Femur (tissue), 1 donor: ENCODE data around the gene CSDE1.
A peak's percentile ranks its signal among the peaks of the same experiment; 100 is the strongest.
"Not testable (repeated sequence)": the region's sequence is repeated elsewhere in the genome, so short reads cannot be mapped to it uniquely, and the experiment has no call there.

ENCODE experiments used
- DNase-seq: peaks from one replicate; pipeline ENCODE4 v3.0.0-alpha.2; 2017

CSDE1 gene

GRCh38 chr1:114757455-114758255 is at the start of gene CSDE1:
Gene CSDE1 (minus strand): TSS chr1:114757984. CDS start chr1:114739890, 18,094 bp downstream.
- DNase-seq: peak; percentile 99

GRCh38 chr1:114804449-114804848 is 46.7 kb upstream of the CSDE1 start:
- not testable (repeated sequence) for DNase-seq

- DNase-seq: no peak
These were observed 45.2 kb upstream of the CSDE1 start for GRCh38 chr1:114803001-114803400.

GRCh38 chr1:114794038-114794437 is 36.3 kb upstream of the CSDE1 start:
- no peak for DNase-seq

GRCh38 chr1:114790581-114790980 is 32.8 kb upstream of the CSDE1 start:
- not testable (repeated sequence) for DNase-seq

GRCh38 chr1:114786440-114786839 is 28.7 kb upstream of the CSDE1 start:
- not testable (repeated sequence) for DNase-seq

GRCh38 chr1:114782476-114782875 is 24.7 kb upstream of the CSDE1 start:
- no peak for DNase-seq

- DNase-seq: peak; percentile 96
These were observed 22.8 kb upstream of the CSDE1 start, which contains the start of gene SIKE1 for GRCh38 chr1:114780344-114781226. Gene SIKE1 (minus strand): TSS chr1:114780685. CDS start chr1:114780607, 78 bp downstream.

GRCh38 chr1:114779722-114780121 is 21.9 kb upstream of the CSDE1 start:
- DNase-seq: no peak

- not testable (repeated sequence) for DNase-seq
These were observed 18.9 kb upstream of the CSDE1 start for GRCh38 chr1:114776726-114777125.

GRCh38 chr1:114771992-114772391 is 14.2 kb upstream of the CSDE1 start:
- DNase-seq: no peak

GRCh38 chr1:114770989-114771388 is 13.2 kb upstream of the CSDE1 start:
- no peak for DNase-seq

GRCh38 chr1:114764689-114765088 is 6.9 kb upstream of the CSDE1 start:
- DNase-seq: no peak

- DNase-seq: no peak
These were observed 560 bp upstream of the CSDE1 start for GRCh38 chr1:114758256-114758832.

GRCh38 chr1:114756949-114757454 is 782 bp downstream of the CSDE1 start:
- DNase-seq: peak; percentile 47

GRCh38 chr1:114756009-114756892 is 1.5 kb downstream of the CSDE1 start:
- no peak for DNase-seq

- DNase-seq: no peak
These were observed 2.5 kb downstream of the CSDE1 start for GRCh38 chr1:114755006-114755931.

- DNase-seq: not testable (repeated sequence)
These were observed 4.1 kb downstream of the CSDE1 start for GRCh38 chr1:114753702-114754101.

GRCh38 chr1:114753143-114753542 is 4.6 kb downstream of the CSDE1 start:
- no peak for DNase-seq

GRCh38 chr1:114750780-114751179 is 7.0 kb downstream of the CSDE1 start:
- DNase-seq: peak; percentile 19

GRCh38 chr1:114749835-114750234 is 7.9 kb downstream of the CSDE1 start:
- no peak for DNase-seq
